Duodenal mucosa (tissue), 2 donors: ENCODE results near the gene ABLIM2.

ENCODE experiments used
- H3K27ac ChIP-seq: one replicate; pipeline ENCODE4 v1.7.0; 2013; ENCODE audit warnings: low read depth, low read length
- H3K27me3 ChIP-seq, 2 donors: one replicate each; pipeline ENCODE4 v1.7.0; 2013; ENCODE audit warnings: low read length in 2 of 2, control low read depth in 1 of 2; ENCODE audit not compliant: insufficient read depth in 2 of 2, control insufficient read depth in 1 of 2
- H3K36me3 ChIP-seq, 2 donors: one replicate each; pipeline ENCODE4 v1.7.0; 2013; ENCODE audit warnings: low read length in 2 of 2, control low read depth in 1 of 2; ENCODE audit not compliant: insufficient read depth in 2 of 2, control insufficient read depth in 1 of 2
- H3K4me1 ChIP-seq, 2 donors: one replicate each; pipeline ENCODE4 v1.7.0; 2013; ENCODE audit warnings: low read length in 2 of 2, control low read depth in 1 of 2; ENCODE audit not compliant: insufficient read depth in 2 of 2, control insufficient read depth in 1 of 2
- H3K4me3 ChIP-seq, 2 donors: one replicate each; pipeline ENCODE4 v1.7.0; 2013; ENCODE audit warnings: low read length in 2 of 2, low read depth in 1 of 2
- H3K9ac ChIP-seq, 2 donors: one replicate each; pipeline ENCODE4 v1.7.0; 2013; ENCODE audit warnings: low read length in 2 of 2, low read depth in 1 of 2
- H3K9me3 ChIP-seq, 2 donors: one replicate each; pipeline ENCODE4 v1.7.0; 2013; ENCODE audit warnings: low read length in 2 of 2, control low read depth in 1 of 2; ENCODE audit not compliant: control insufficient read depth in 1 of 2

ABLIM2 gene

GRCh38 chr4:8010618-8011017 lies 148.0 kb downstream of the ABLIM2 start:
- H3K27ac ChIP-seq, result no peak overlapping the region
- no peak overlapping the region for H3K9ac ChIP-seq
- H3K4me3 ChIP-seq, result no peak overlapping the region
- no peaks in the 10 kb centered on the region for H3K9me3 ChIP-seq
- no peaks in the 10 kb centered on the region for H3K36me3 ChIP-seq
- no peaks in the 10 kb centered on the region for H3K27me3 ChIP-seq
- peaks cover 9 to 10% of the 10 kb centered on the region in 2 donors for H3K4me1 ChIP-seq

DNA sequence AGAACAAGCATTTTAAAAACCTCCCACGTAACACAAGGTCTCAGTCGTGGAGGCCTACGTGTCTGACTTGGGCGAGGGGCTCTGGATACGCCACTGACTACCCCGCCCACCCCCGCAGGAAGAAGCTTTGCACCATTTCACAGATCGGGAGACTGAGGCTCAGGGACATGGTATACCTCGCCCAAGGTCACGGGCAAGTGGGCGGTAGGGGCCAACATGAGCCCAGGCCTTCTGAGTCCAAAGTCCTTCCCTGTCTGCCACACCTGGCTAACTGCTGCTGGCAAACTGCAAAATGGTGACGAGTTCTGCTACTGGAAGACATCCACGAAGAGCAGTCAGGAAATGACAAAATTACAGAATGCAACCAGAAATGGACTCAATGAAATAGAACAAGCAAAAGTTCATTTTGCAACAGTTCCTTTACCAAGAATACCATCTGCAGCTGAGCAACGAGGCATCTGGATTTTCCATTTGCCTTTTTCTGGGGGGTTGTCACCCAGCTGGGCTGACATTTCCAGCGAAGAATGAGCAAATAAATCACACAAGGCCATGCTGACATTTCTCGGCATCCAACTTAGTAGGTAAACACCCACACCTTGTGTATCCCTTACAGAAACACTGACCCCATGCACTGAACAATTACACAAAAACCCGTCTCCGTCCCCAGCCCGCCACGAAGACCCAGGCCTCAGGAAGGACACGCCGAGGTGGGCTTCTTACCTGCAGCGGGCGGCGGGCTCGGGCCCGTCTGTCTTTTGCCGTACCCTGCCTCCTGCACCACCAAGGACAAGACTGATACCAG lies 148.7 kb downstream of the ABLIM2 start:
- Histone ChIP-seq H3K27me3 (no peaks in the 10 kb centered on the region), H3K4me1 (peaks cover 9 to 10% of the 10 kb centered on the region in 2 donors), H3K4me3 (no peak overlapping the region), H3K36me3 (no peaks in the 10 kb centered on the region), H3K27ac (no peak overlapping the region), H3K9ac (no peak overlapping the region), H3K9me3 (no peaks in the 10 kb centered on the region)

DNA sequence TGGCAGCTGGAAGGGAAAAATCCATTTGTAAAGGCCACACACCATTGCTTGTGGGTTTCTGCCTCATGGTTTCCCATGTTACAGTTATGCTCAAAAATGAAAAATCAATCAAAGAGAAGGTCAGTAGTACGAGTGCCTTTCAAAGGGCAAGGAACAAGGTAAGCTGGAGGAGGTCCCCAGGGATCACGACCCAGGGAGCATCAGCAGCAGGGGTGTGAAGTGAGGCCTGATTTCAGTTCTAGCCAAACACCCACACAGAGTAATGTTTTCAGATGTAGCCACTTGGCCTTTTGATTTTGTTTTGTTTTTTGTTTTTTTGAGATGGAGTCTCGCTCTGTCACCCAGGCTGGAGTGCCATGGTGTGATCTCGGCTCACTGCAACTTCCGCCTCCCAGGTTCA lies 149.5 kb downstream of the ABLIM2 start:
- Histone ChIP-seq H3K27me3 (no peaks in the 10 kb centered on the region), H3K9ac (no peak overlapping the region), H3K4me1 (peaks cover 9 to 10% of the 10 kb centered on the region in 2 donors), H3K27ac (no peak overlapping the region), H3K9me3 (no peaks in the 10 kb centered on the region), H3K4me3 (no peak overlapping the region), H3K36me3 (no peaks in the 10 kb centered on the region)

DNA sequence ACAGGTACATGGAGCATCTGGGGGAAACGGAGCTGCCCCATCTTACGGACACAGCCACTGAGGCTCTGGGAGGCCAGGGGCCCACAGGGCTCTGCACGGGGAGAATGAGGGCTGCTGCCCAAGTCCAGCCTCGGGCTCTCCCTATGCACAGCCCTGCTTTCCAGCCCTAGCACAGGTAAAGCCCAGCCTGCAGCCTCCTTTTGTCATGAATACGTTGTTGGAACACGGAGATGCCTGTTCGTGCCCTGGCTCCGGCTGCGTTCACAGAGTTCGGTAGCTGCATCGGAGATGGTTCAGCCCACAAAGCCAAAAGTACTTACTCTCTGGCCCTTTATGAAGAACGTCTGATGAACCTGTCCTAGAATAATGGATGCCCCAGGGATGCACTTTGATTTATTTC lies 150.2 kb downstream of the ABLIM2 start:
- peaks cover 9 to 10% of the 10 kb centered on the region in 2 donors for H3K4me1 ChIP-seq
- H3K27me3 ChIP-seq, result no peaks in the 10 kb centered on the region
- no peaks in the 10 kb centered on the region for H3K9me3 ChIP-seq
- no peak overlapping the region for H3K4me3 ChIP-seq
- no peak overlapping the region for H3K9ac ChIP-seq
- H3K27ac ChIP-seq, result no peak overlapping the region
- H3K36me3 ChIP-seq, result no peaks in the 10 kb centered on the region

DNA sequence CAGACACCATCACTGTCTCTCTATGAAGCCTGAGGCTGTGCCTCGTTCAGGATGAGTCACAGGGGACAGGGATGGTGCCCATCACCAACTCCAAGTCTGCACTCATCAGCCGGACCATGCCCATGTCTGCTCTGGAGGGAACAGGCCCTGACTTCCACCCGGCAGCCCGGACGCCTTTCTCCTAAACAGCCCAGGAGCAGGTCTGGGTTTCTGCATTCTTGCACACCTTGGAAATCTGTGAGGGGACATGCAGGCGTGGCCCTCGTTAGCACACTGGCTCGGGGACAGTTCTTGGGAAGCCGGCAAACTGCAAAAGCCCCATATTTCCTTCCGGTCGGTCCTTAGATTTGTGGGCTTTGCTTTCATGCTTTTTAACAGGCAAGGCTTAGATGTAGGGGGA lies 151.0 kb downstream of the ABLIM2 start:
- Histone ChIP-seq H3K27me3 (no peaks in the 10 kb centered on the region), H3K27ac (no peak overlapping the region), H3K9ac (no peak overlapping the region), H3K9me3 (no peaks in the 10 kb centered on the region), H3K4me3 (no peak overlapping the region), H3K4me1 (peaks cover 9 to 10% of the 10 kb centered on the region in 2 donors), H3K36me3 (no peaks in the 10 kb centered on the region)

DNA sequence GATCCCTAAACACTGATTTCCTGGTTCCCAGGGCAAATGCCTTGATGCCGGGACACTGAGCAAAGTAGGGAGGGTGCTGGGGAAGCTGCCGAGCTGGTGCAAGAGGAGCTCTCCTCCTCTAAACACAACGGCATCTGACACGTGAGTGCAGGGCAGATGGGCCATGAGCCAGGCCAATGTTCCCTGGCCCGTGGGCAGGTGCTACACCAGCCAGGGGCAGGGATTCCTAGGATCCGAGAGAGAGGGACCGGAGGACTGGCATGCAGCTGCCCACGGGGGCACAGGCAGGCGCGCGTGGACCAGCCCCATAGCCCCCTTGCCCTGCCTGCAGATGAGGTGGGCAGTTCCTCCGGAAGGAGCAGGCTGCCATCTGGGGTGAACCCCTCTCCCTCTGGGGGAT lies 152.1 kb downstream of the ABLIM2 start:
- H3K4me1 ChIP-seq, result peaks cover 9 to 10% of the 10 kb centered on the region in 2 donors
- no peak overlapping the region for H3K27ac ChIP-seq
- no peaks in the 10 kb centered on the region for H3K9me3 ChIP-seq
- H3K9ac ChIP-seq, result no peak overlapping the region
- H3K36me3 ChIP-seq, result no peaks in the 10 kb centered on the region
- no peaks in the 10 kb centered on the region for H3K27me3 ChIP-seq
- no peak overlapping the region for H3K4me3 ChIP-seq

GRCh38 chr4:8005814-8006215 lies 152.8 kb downstream of the ABLIM2 start:
- Histone ChIP-seq H3K9me3 (no peaks in the 10 kb centered on the region), H3K4me1 (peaks cover 9 to 10% of the 10 kb centered on the region in 2 donors), H3K27me3 (no peaks in the 10 kb centered on the region), H3K9ac (no peak overlapping the region), H3K36me3 (no peaks in the 10 kb centered on the region), H3K27ac (no peak overlapping the region), H3K4me3 (no peak overlapping the region)

- no peaks in the 10 kb centered on the region for H3K27me3 ChIP-seq
- no peak overlapping the region for H3K27ac ChIP-seq
- H3K9me3 ChIP-seq, result no peaks in the 10 kb centered on the region
- peaks cover 5 to 7% of the 10 kb centered on the region in 2 donors for H3K4me1 ChIP-seq
- H3K4me3 ChIP-seq, result no peak overlapping the region
- no peaks in the 10 kb centered on the region for H3K36me3 ChIP-seq
- no peak overlapping the region for H3K9ac ChIP-seq
Measured at GRCh38 chr4:8005033-8005808, 153.4 kb downstream of the ABLIM2 start.

- Histone ChIP-seq H3K9me3 (no peaks in the 10 kb centered on the region), H3K27ac (no peak overlapping the region)
Measured at GRCh38 chr4:8004066-8004465, 154.5 kb downstream of the ABLIM2 start.

DNA sequence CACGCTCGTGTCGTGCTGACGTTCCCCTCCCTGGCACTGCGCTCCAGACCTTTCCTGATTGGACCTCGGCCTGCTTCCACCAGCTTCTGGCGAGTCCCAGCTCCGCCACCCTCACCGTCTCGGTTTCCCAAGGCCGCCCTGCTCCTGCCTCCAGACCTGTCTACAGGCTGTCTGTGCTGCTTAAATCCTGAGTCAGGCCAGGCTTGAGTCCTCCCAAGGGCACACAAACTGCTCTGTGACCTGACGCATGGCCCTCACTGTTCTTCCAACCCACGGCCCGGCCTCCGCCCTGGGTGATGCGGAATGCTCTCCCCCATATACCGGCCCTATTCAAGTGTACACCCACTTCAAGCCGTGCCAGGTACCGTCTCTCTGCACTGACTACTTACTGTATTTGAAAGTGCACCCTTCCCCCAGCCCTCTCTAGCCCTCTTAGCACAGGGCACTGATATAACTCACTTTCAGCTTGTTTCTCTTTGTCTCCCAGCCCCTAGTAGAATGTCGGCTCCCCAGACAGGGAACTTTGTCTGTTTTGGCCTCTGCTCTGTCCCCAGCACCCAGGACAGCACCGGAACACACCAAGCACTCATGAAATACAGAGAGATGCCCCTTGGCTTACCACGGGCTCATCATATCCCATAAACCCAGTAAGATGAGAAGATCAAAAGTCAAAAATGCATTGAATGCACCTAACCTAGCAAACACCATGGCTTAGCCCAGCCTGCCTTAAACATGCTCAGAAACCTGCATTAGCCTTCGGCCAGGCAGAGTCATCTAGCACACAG lies 155.9 kb downstream of the ABLIM2 start:
- Histone ChIP-seq H3K27me3 (no peaks in the 10 kb centered on the region), H3K9me3 (no peaks in the 10 kb centered on the region), H3K27ac (no peak overlapping the region), H3K4me1 (no peaks in the 10 kb centered on the region), H3K4me3 (no peak overlapping the region), H3K36me3 (no peaks in the 10 kb centered on the region), H3K9ac (no peak overlapping the region)

More at GRCh38 chr4:8004066-8004465, 154.5 kb downstream of the ABLIM2 start:
- Histone ChIP-seq H3K36me3 (no peaks in the 10 kb centered on the region), H3K4me1 (no peaks in the 10 kb centered on the region), H3K9ac (no peak overlapping the region), H3K27me3 (no peaks in the 10 kb centered on the region), H3K4me3 (no peak overlapping the region)
